Measurements from ENCODE around the gene OXCT2. TPM values are rescaled to one million over a fixed set of nuclear protein-coding genes. Genes with fewer than 3 reads are reported as not detected.
"Not testable (repeated sequence)": the region's sequence is repeated elsewhere in the genome, so short reads cannot be mapped to it uniquely, and the experiment has no call there.

OXCT2 gene
- polyA plus RNA-seq, 1 donor from 2014 or later: not detected

DNA sequence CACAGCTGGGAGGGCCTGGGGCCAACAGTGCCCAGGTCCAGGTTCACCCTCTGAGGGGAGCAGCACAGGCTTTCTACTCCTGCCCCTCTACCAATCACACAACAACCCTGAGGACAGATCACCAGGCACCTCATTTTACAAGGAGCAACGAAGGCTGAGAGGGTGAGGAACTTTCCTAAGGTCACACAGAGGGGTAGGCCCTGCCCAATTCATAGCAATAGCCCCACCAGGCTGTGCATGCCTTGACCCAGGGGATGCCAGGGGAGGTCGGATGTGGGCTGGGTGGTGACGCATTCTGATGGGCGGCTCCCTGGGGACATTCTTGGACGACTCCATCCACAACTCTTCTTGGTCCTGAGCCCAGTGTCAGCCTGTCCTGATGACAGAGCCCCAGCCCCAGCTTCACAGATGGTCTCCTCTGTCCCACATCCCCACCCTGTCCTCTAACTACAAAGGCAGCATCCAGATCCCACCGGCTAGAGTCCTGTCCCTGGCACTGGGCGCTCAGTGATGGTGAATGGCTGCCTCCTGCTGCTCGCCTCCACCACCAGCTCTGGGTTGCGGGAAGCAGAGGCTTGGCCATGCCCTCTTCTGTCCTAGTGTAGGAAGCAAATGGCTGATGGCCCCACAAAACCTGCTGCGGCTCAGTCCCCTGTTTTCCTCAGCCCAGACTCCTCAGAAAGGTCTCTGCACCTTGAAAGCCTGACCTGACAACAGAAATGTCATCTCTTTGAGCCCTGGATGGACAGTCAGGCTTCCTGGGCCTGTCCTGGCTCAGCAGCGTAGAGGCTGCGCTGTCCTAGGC, 15.4 kb upstream of the OXCT2 start:
- H3K9ac ChIP-seq (ENCODE audit: low read length); H3F3A ChIP-seq (ENCODE audit: insufficient read depth, low read length, poor library complexity, severe bottlenecking); H3K79me2 ChIP-seq (replicated peaks; ENCODE audit: insufficient read depth, low read length); H4K20me1 ChIP-seq (ENCODE audit: insufficient read depth); H3K36me3 ChIP-seq (ENCODE audit: insufficient read depth, low read length); H3K27ac ChIP-seq (ENCODE audit: low read length); H2AFZ ChIP-seq (ENCODE audit: low read depth, low read length); H3K4me3 ChIP-seq (ENCODE audit: low read length); H3K9me2 ChIP-seq (ENCODE audit: insufficient read depth, low read length); H3K9me3 ChIP-seq (ENCODE audit: low read length); H3K4me2 ChIP-seq (ENCODE audit: low read length): not testable (repeated sequence)
- H3K27me3 ChIP-seq (ENCODE audit: insufficient read depth, low read depth, low read length): peaks cover 33% of the 10 kb centered on the region

DNA sequence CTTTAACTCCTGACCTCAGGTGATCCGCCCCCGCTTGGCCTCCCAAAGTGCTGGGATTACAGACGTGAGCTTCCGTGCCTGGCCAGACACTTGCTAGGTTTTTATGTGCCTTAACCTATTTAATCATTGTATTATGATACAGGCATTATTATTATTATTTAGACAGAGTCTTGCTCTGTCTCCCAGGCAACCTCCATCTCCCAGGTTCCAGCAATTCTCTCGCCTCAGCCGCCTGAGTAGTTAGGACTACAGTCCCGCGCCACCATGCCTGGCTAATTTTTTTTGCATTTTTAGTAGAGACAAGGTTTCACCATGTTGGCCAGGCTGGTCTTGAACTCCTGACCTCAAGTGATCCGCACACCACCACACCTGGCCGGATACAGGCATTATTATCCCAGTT, 11.5 kb upstream of the OXCT2 start:
- not testable (repeated sequence) for H3F3A ChIP-seq (ENCODE audit: insufficient read depth, low read length, poor library complexity, severe bottlenecking); H4K20me1 ChIP-seq (ENCODE audit: insufficient read depth); H3K9me2 ChIP-seq (ENCODE audit: insufficient read depth, low read length); H3K4me3 ChIP-seq (ENCODE audit: low read length); H3K27ac ChIP-seq (ENCODE audit: low read length); H3K36me3 ChIP-seq (ENCODE audit: insufficient read depth, low read length); H3K79me2 ChIP-seq (replicated peaks; ENCODE audit: insufficient read depth, low read length); H3K9me3 ChIP-seq (ENCODE audit: low read length); H2AFZ ChIP-seq (ENCODE audit: low read depth, low read length); H3K9ac ChIP-seq (ENCODE audit: low read length); H3K27me3 ChIP-seq (ENCODE audit: insufficient read depth, low read depth, low read length); H3K4me2 ChIP-seq (ENCODE audit: low read length)

DNA sequence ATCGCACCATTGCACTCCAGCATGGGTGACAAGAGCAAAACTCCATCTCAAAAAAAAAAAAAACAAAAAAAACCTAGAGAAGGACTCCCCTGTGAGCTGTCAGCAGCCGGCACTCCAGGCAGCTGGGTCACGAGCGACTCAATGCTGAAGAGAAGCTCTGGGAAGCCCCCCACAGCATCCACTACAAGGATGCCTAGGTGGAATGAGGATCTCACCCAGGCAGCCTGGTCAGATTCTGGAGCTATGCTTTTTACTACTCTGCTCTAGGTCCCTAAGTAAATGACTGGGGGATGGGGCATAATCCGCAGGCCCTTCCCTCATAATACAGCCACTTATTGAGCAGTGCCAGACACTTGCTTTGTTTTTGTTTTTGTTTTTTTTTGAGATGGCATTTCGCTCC, 11.0 kb upstream of the OXCT2 start:
- TF ChIP-seq EP300 (conservative IDR thresholded peaks at IDR 0.05; ENCODE audit: poor library complexity, severe bottlenecking): no peak
- TF ChIP-seq POLR2AphosphoS5 (IDR thresholded peaks at IDR 0.05): no peak
- no peak for TF ChIP-seq TAF1 (IDR thresholded peaks at IDR 0.05; ENCODE audit: low read depth)
- TF ChIP-seq EZH2 (IDR thresholded peaks at IDR 0.05; ENCODE audit: borderline replicate concordance, insufficient read depth, low read length, poor library complexity, severe bottlenecking): no peak
- TF ChIP-seq, protein P1, sequence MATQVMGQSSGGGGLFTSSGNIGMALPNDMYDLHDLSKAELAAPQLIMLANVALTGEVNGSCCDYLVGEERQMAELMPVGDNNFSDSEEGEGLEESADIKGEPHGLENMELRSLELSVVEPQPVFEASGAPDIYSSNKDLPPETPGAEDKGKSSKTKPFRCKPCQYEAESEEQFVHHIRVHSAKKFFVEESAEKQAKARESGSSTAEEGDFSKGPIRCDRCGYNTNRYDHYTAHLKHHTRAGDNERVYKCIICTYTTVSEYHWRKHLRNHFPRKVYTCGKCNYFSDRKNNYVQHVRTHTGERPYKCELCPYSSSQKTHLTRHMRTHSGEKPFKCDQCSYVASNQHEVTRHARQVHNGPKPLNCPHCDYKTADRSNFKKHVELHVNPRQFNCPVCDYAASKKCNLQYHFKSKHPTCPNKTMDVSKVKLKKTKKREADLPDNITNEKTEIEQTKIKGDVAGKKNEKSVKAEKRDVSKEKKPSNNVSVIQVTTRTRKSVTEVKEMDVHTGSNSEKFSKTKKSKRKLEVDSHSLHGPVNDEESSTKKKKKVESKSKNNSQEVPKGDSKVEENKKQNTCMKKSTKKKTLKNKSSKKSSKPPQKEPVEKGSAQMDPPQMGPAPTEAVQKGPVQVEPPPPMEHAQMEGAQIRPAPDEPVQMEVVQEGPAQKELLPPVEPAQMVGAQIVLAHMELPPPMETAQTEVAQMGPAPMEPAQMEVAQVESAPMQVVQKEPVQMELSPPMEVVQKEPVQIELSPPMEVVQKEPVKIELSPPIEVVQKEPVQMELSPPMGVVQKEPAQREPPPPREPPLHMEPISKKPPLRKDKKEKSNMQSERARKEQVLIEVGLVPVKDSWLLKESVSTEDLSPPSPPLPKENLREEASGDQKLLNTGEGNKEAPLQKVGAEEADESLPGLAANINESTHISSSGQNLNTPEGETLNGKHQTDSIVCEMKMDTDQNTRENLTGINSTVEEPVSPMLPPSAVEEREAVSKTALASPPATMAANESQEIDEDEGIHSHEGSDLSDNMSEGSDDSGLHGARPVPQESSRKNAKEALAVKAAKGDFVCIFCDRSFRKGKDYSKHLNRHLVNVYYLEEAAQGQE (IDR thresholded peaks at IDR 0.05; ENCODE audit: borderline replicate concordance): no peak
- H3K9me2 ChIP-seq (ENCODE audit: insufficient read depth, low read length): no peaks in the 10 kb centered on the region
- no peak overlapping the region for H3K9ac ChIP-seq (ENCODE audit: low read length)
- no peaks in the 10 kb centered on the region for H3F3A ChIP-seq (ENCODE audit: insufficient read depth, low read length, poor library complexity, severe bottlenecking)
- no peaks in the 10 kb centered on the region for H3K9me3 ChIP-seq (ENCODE audit: low read length)
- no peak overlapping the region for H3K4me2 ChIP-seq (ENCODE audit: low read length)
- no peak overlapping the region for H2AFZ ChIP-seq (ENCODE audit: low read depth, low read length)
- peaks cover 2% of the 10 kb centered on the region for H3K27me3 ChIP-seq (ENCODE audit: insufficient read depth, low read depth, low read length)
- no peaks in the 10 kb centered on the region for H4K20me1 ChIP-seq (ENCODE audit: insufficient read depth)
- no peaks in the 10 kb centered on the region for H3K36me3 ChIP-seq (ENCODE audit: insufficient read depth, low read length)
- H3K4me3 ChIP-seq (ENCODE audit: low read length): no peak overlapping the region
- H3K79me2 ChIP-seq (replicated peaks; ENCODE audit: insufficient read depth, low read length): no peaks in the 10 kb centered on the region
- no peak overlapping the region for H3K27ac ChIP-seq (ENCODE audit: low read length)

DNA sequence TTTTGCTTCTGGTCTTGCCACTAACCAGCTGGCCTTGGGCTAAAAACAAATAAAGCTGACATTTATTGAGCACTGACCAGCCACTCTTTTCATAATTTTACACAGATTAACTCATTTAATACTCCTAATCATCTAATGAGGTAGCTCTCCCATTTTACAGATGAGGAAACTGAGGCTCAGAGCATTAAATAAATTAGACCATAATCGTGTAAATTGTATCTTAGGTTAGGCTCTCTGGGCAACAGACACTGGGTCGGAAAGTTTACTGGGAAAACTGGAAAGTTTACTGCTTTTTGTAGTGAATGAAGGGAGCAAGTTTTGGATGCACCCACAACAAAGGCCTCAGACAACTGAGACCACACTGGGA, 10.2 kb upstream of the OXCT2 start:
- Histone ChIP-seq H3K4me3 (ENCODE audit: low read length) (no peak overlapping the region), H2AFZ (ENCODE audit: low read depth, low read length) (no peak overlapping the region), H4K20me1 (ENCODE audit: insufficient read depth) (no peaks in the 10 kb centered on the region), H3K9ac (ENCODE audit: low read length) (no peak overlapping the region), H3K4me2 (ENCODE audit: low read length) (no peak overlapping the region), H3K9me2 (ENCODE audit: insufficient read depth, low read length) (no peaks in the 10 kb centered on the region), H3K27ac (ENCODE audit: low read length) (no peak overlapping the region), H3F3A (ENCODE audit: insufficient read depth, low read length, poor library complexity, severe bottlenecking) (no peaks in the 10 kb centered on the region), H3K9me3 (ENCODE audit: low read length) (no peaks in the 10 kb centered on the region), H3K36me3 (ENCODE audit: insufficient read depth, low read length) (no peaks in the 10 kb centered on the region), H3K27me3 (ENCODE audit: insufficient read depth, low read depth, low read length) (no peaks in the 10 kb centered on the region), H3K79me2 (replicated peaks; ENCODE audit: insufficient read depth, low read length) (no peaks in the 10 kb centered on the region)
- TF ChIP-seq POLR2AphosphoS5 (IDR thresholded peaks at IDR 0.05) (no peak), EZH2 (IDR thresholded peaks at IDR 0.05; ENCODE audit: borderline replicate concordance, insufficient read depth, low read length, poor library complexity, severe bottlenecking) (no peak), SMC3 (conservative IDR thresholded peaks at IDR 0.05; ENCODE audit: poor library complexity) (no peak), MXI1 (conservative IDR thresholded peaks at IDR 0.05; ENCODE audit: poor library complexity, severe bottlenecking) (no peak), TAF1 (IDR thresholded peaks at IDR 0.05; ENCODE audit: low read depth) (no peak), RAD21 (conservative IDR thresholded peaks at IDR 0.05) (no peak)
- TF ChIP-seq, protein P2, sequence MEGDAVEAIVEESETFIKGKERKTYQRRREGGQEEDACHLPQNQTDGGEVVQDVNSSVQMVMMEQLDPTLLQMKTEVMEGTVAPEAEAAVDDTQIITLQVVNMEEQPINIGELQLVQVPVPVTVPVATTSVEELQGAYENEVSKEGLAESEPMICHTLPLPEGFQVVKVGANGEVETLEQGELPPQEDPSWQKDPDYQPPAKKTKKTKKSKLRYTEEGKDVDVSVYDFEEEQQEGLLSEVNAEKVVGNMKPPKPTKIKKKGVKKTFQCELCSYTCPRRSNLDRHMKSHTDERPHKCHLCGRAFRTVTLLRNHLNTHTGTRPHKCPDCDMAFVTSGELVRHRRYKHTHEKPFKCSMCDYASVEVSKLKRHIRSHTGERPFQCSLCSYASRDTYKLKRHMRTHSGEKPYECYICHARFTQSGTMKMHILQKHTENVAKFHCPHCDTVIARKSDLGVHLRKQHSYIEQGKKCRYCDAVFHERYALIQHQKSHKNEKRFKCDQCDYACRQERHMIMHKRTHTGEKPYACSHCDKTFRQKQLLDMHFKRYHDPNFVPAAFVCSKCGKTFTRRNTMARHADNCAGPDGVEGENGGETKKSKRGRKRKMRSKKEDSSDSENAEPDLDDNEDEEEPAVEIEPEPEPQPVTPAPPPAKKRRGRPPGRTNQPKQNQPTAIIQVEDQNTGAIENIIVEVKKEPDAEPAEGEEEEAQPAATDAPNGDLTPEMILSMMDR (IDR thresholded peaks at IDR 0.05; ENCODE audit: poor library complexity, severe bottlenecking): no peak
- TF ChIP-seq, protein P1 (IDR thresholded peaks at IDR 0.05; ENCODE audit: borderline replicate concordance): no peak
